ENCODE measurements around the gene CDKL5.

The CDKL5 gene

DNA sequence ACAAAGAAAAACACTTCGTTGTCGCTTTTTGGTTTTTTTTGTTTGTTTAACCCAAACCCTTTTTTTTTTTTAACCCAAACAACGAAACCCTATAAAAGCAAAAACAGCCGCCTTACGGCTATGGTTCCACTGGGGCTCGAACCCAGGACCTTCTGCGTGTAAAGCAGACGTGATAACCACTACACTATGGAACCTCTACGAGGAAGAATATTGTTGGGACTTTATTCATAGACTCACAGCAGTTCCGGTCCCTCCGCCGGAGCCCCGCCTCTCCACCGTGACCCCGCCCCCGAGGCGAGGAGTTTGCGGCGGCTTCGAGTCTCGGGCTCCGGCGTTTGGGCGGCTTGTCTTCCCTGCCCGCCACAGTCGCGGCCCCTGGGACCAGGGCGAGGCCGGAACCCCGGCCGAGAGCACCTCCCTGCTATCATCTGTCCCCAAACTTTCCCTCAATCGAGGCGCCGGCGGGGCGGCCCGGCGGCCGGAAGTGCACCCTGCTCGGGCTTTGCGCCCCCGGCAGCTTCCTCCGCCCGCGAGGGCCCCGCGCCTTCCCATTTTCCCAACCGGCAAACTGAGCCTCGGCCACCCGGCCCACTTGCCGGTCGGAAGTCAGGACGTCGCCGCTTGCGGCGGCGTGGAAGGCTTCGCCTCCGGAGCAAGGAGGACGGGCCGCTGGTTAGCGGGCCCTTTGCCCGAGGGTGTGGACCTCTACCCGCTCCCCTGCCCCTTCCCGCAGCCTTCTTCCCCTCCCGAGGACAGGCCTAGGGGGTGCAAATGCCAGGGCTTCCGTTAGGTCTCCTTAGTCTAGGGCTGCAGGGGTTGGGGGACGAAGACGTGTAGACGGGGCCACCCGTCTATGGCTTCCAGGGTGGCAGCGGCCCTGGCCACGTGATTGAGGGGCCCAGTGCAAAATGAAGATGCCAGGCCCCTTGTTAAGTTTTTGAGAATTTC lies 249.7 kb downstream of the CDKL5 start:
- H3K4me2 ChIP-seq (ENCODE audit: low read length) = peak overlapping the region; percentile 80
- H3K36me3 ChIP-seq (replicated peaks; ENCODE audit: low read depth, low read length) = no peaks in the 10 kb centered on the region
- H3K79me2 ChIP-seq (ENCODE audit: low read length) = no peaks in the 10 kb centered on the region
- peak overlapping the region; percentile 98 for H3K4me3 ChIP-seq (ENCODE audit: low read length)
- H3K27ac ChIP-seq (ENCODE audit: low read length) = peak overlapping the region; percentile 72
- no peaks in the 10 kb centered on the region for H3K27me3 ChIP-seq (ENCODE audit: low read depth, low read length)
- TF ChIP-seq CTCF (IDR thresholded peaks at IDR 0.05; ENCODE audit: low read depth, low read length) (no peak), EZH2phosphoT487 (IDR thresholded peaks at IDR 0.05; ENCODE audit: low read depth) (no peak)
- peaks cover 6% of the 10 kb centered on the region for H3K4me1 ChIP-seq (ENCODE audit: low read length)
- no peaks in the 10 kb centered on the region for H4K20me1 ChIP-seq (ENCODE audit: insufficient read depth, low read length)
- peak overlapping the region; percentile 95 for H3K9ac ChIP-seq (ENCODE audit: low read length)
- no peaks in the 10 kb centered on the region for H3K9me3 ChIP-seq (ENCODE audit: insufficient read depth, low read length)
- peak overlapping the region; percentile 93 for H2AFZ ChIP-seq (ENCODE audit: low read depth, low read length)

- no peak overlapping the region for H3K9ac ChIP-seq (ENCODE audit: low read length)
- peak overlapping the region; percentile 98 for H3K4me3 ChIP-seq (ENCODE audit: low read length)
- no peaks in the 10 kb centered on the region for H3K27me3 ChIP-seq (ENCODE audit: low read depth, low read length)
- H3K27ac ChIP-seq (ENCODE audit: low read length) = no peak overlapping the region
- peaks cover 6% of the 10 kb centered on the region for H3K4me1 ChIP-seq (ENCODE audit: low read length)
- H3K9me3 ChIP-seq (ENCODE audit: insufficient read depth, low read length) = no peaks in the 10 kb centered on the region
- no peaks in the 10 kb centered on the region for H3K36me3 ChIP-seq (replicated peaks; ENCODE audit: low read depth, low read length)
- TF ChIP-seq EZH2phosphoT487 (IDR thresholded peaks at IDR 0.05; ENCODE audit: low read depth) (no peak), CTCF (IDR thresholded peaks at IDR 0.05; ENCODE audit: low read depth, low read length) (no peak)
- no peaks in the 10 kb centered on the region for H3K79me2 ChIP-seq (ENCODE audit: low read length)
- no peaks in the 10 kb centered on the region for H4K20me1 ChIP-seq (ENCODE audit: insufficient read depth, low read length)
- peak overlapping the region; percentile 80 for H3K4me2 ChIP-seq (ENCODE audit: low read length)
- H2AFZ ChIP-seq (ENCODE audit: low read depth, low read length) = no peak overlapping the region
Observed at GRCh38 chrX:18676050-18676449, 250.6 kb downstream of the CDKL5 start.

DNA sequence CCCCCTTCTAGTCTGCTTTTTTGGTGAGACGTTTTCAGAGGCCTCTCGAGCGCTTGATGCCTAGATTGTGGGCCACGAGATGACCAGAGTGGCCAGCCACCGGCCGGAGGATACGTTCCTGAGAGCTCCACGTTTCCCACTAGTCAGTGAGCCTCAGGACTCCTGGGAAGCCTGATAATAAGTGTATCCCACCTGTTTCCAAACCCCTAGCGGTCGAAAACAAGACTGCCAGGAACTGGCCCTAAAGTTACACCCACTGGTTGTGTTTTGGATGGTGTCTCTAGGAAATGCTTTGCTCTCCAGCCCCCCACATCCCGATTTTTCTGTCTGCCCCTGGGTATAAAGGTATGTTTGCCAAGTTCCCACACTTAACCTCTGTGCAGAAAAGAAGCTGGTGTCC lies 251.1 kb downstream of the CDKL5 start:
- H3K79me2 ChIP-seq (ENCODE audit: low read length) = no peaks in the 10 kb centered on the region
- no peak overlapping the region for H3K4me2 ChIP-seq (ENCODE audit: low read length)
- no peak overlapping the region for H3K9ac ChIP-seq (ENCODE audit: low read length)
- no peaks in the 10 kb centered on the region for H4K20me1 ChIP-seq (ENCODE audit: insufficient read depth, low read length)
- no peak overlapping the region for H3K27ac ChIP-seq (ENCODE audit: low read length)
- no peaks in the 10 kb centered on the region for H3K36me3 ChIP-seq (replicated peaks; ENCODE audit: low read depth, low read length)
- no peak overlapping the region for H2AFZ ChIP-seq (ENCODE audit: low read depth, low read length)
- no peak for TF ChIP-seq EZH2phosphoT487 (IDR thresholded peaks at IDR 0.05; ENCODE audit: low read depth)
- no peak for TF ChIP-seq CTCF (IDR thresholded peaks at IDR 0.05; ENCODE audit: low read depth, low read length)
- peaks cover 6% of the 10 kb centered on the region for H3K4me1 ChIP-seq (ENCODE audit: low read length)
- no peaks in the 10 kb centered on the region for H3K27me3 ChIP-seq (ENCODE audit: low read depth, low read length)
- no peak overlapping the region for H3K4me3 ChIP-seq (ENCODE audit: low read length)
- no peaks in the 10 kb centered on the region for H3K9me3 ChIP-seq (ENCODE audit: insufficient read depth, low read length)

DNA sequence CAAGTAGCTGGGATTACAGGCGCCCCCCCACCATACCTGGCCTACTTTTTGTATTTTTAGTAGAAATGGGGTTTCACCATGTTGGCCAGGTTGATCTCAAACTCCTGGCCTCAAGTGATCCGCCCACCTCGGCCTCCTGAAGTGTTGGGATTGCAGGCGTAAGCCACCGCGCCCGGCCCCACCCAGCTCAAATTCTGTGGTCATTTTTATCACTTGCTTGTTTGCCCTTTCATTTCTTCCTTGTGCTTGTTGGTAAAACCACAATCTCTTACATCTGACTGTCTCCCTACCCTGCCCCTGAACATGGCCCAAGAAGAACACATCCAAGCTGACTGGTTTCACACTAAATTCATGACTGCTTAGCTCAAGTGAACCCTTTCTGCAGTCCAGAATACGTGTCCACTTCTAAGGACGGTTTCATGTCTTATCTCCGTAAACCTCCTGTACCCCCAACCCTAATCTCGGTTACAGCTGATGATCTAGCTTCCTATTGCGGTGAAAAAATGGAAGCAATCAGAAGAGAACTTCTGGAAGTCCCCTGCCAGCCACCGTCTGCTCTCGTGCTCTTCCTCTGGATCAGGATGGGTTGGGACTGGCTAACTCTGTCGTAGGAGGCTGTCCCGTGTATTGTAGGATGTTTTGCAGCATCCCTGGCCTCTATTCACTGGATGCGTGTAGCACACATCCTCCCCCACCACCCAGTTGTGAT lies 251.9 kb downstream of the CDKL5 start:
- H3K9ac ChIP-seq (ENCODE audit: low read length) = no peak overlapping the region
- no peak overlapping the region for H3K4me2 ChIP-seq (ENCODE audit: low read length)
- no peaks in the 10 kb centered on the region for H4K20me1 ChIP-seq (ENCODE audit: insufficient read depth, low read length)
- no peaks in the 10 kb centered on the region for H3K36me3 ChIP-seq (replicated peaks; ENCODE audit: low read depth, low read length)
- no peaks in the 10 kb centered on the region for H3K79me2 ChIP-seq (ENCODE audit: low read length)
- H3K9me3 ChIP-seq (ENCODE audit: insufficient read depth, low read length) = no peaks in the 10 kb centered on the region
- TF ChIP-seq CTCF (IDR thresholded peaks at IDR 0.05; ENCODE audit: low read depth, low read length) = no peak
- no peak for TF ChIP-seq EZH2phosphoT487 (IDR thresholded peaks at IDR 0.05; ENCODE audit: low read depth)
- no peak overlapping the region for H2AFZ ChIP-seq (ENCODE audit: low read depth, low read length)
- no peaks in the 10 kb centered on the region for H3K27me3 ChIP-seq (ENCODE audit: low read depth, low read length)
- peaks cover 6% of the 10 kb centered on the region for H3K4me1 ChIP-seq (ENCODE audit: low read length)
- H3K4me3 ChIP-seq (ENCODE audit: low read length) = no peak overlapping the region
- no peak overlapping the region for H3K27ac ChIP-seq (ENCODE audit: low read length)

Measured in OCI-LY3 (cell line).